Neuronal stem cell (in vitro differentiated cells): ENCODE data around the gene ZBTB1.
"Not testable (repeated sequence)": the region's sequence is repeated elsewhere in the genome, so short reads cannot be mapped to it uniquely, and the experiment has no call there.

Source experiments
- DNase-seq: peaks from one replicate; pipeline ENCODE4 v3.0.0-alpha.2; 2013; ENCODE audit warnings: low spot score
- H2AFZ ChIP-seq: one replicate; pipeline ENCODE4 v1.6.1; 2013; ENCODE audit warnings: mild to moderate bottlenecking, low read length, inconsistent platforms
- H2AK5ac ChIP-seq: 2 replicates; pipeline ENCODE4 v1.6.1; 2013; ENCODE audit warnings: low read depth, mild to moderate bottlenecking, inconsistent platforms, low read length, moderate library complexity, mixed read lengths
- H2BK120ac ChIP-seq: 2 replicates; pipeline ENCODE4 v1.6.1; 2013; ENCODE audit warnings: low read depth, mild to moderate bottlenecking, inconsistent platforms, low read length, moderate library complexity, mixed read lengths
- H2BK12ac ChIP-seq: one replicate; pipeline ENCODE4 v1.6.1; 2013; ENCODE audit warnings: low read length, inconsistent platforms
- H2BK15ac ChIP-seq: 2 replicates; pipeline ENCODE4 v1.6.1; 2013; ENCODE audit warnings: mild to moderate bottlenecking, low read length, inconsistent platforms, mixed read lengths
- H2BK5ac ChIP-seq: one replicate; pipeline ENCODE4 v1.6.1; 2013; ENCODE audit warnings: inconsistent platforms, mild to moderate bottlenecking, low read length, moderate library complexity
- H3K14ac ChIP-seq: one replicate; pipeline ENCODE4 v1.6.1; 2013; ENCODE audit warnings: low read length, inconsistent platforms
- H3K18ac ChIP-seq: 2 replicates; pipeline ENCODE4 v1.6.1; 2013; ENCODE audit warnings: low read length, inconsistent platforms
- H3K23ac ChIP-seq: 2 replicates; pipeline ENCODE4 v1.6.1; 2013; ENCODE audit warnings: low read depth, mild to moderate bottlenecking, mixed read lengths, low read length, inconsistent platforms; ENCODE audit not compliant: poor library complexity
- H3K27ac ChIP-seq: replicated peaks from 3 replicates; pipeline ENCODE4 v1.5.1; 2013; ENCODE audit warnings: low read length, inconsistent platforms
- H3K27me3 ChIP-seq, 3 experiments: 2 replicates each; pipeline ENCODE4 v1.6.1; 2013; ENCODE audit warnings: low read length in 3 of 3, mild to moderate bottlenecking in 2 of 3, inconsistent platforms in 1 of 3, low read depth in 1 of 3, mixed read lengths in 1 of 3, moderate library complexity in 1 of 3; ENCODE audit not compliant: control insufficient read depth in 3 of 3, insufficient read depth in 3 of 3
- H3K36me3 ChIP-seq, 2 donors: replicated peaks in 1 of 2; 2 replicates each; pipeline ENCODE4 v1.6.1; 2013; ENCODE audit warnings: low read length in 2 of 2; ENCODE audit not compliant: control insufficient read depth in 2 of 2, insufficient read depth in 2 of 2
- H3K4ac ChIP-seq: 2 replicates; pipeline ENCODE4 v1.6.1; 2013; ENCODE audit warnings: inconsistent platforms, mild to moderate bottlenecking, low read length, moderate library complexity
- H3K4me1 ChIP-seq, 2 donors: 1 replicate in 1 of 2; 2 replicates in 1 of 2; pipeline ENCODE4 v1.6.1; 2013; ENCODE audit warnings: low read length in 2 of 2, low read depth in 1 of 2; ENCODE audit not compliant: control insufficient read depth in 2 of 2, insufficient read depth in 1 of 2
- H3K4me2 ChIP-seq: one replicate; pipeline ENCODE4 v1.6.1; 2013; ENCODE audit warnings: mild to moderate bottlenecking, low read length, inconsistent platforms; ENCODE audit not compliant: insufficient read depth, poor library complexity, severe bottlenecking
- H3K4me3 ChIP-seq, 2 donors: 2 replicates each; pipeline ENCODE4 v1.5.1; 2013; ENCODE audit warnings: low read length in 2 of 2, mild to moderate bottlenecking in 2 of 2, inconsistent platforms in 1 of 2, moderate library complexity in 1 of 2
- H3K79me1 ChIP-seq: one replicate; pipeline ENCODE4 v1.6.1; 2013; ENCODE audit warnings: low read depth, mild to moderate bottlenecking, inconsistent platforms, low read length, moderate library complexity
- H3K9ac ChIP-seq: one replicate; pipeline ENCODE4 v1.6.1; 2013; ENCODE audit warnings: mild to moderate bottlenecking, low read depth, low read length, inconsistent platforms; ENCODE audit not compliant: poor library complexity
- H3K9me3 ChIP-seq, 2 donors: replicated peaks in 1 of 2; 2 replicates each; pipeline versions ENCODE3 to v1.6.1; 2013; ENCODE audit warnings: low read length in 2 of 2, mild to moderate bottlenecking in 2 of 2, inconsistent platforms in 1 of 2, low read depth in 1 of 2, mixed read lengths in 1 of 2, moderate library complexity in 1 of 2; ENCODE audit not compliant: control insufficient read depth in 2 of 2, insufficient read depth in 1 of 2
- H4K8ac ChIP-seq: one replicate; pipeline ENCODE4 v1.6.1; 2013; ENCODE audit warnings: low read depth, mild to moderate bottlenecking, inconsistent platforms, low read length, moderate library complexity
- H4K91ac ChIP-seq: one replicate; pipeline ENCODE4 v1.6.1; 2013; ENCODE audit warnings: low read length, low read depth, mild to moderate bottlenecking, inconsistent platforms; ENCODE audit not compliant: poor library complexity
- WGBS, 2 donors: extraction: QIAGEN DNeasy Blood & Tissue Kit; methylation state at CpG; one replicate each; pipeline ENCODE4 v1.1.7; 2013; ENCODE audit warnings: missing lambda C conversion rate in 2 of 2, mixed read lengths in 1 of 2; ENCODE audit not compliant: insufficient read length in 2 of 2, insufficient replicate concordance in 1 of 2; ENCODE audit errors: extremely low coverage in 2 of 2; 5-methylcytosine and 5-hydroxymethylcytosine counted together

Gene ZBTB1

DNA sequence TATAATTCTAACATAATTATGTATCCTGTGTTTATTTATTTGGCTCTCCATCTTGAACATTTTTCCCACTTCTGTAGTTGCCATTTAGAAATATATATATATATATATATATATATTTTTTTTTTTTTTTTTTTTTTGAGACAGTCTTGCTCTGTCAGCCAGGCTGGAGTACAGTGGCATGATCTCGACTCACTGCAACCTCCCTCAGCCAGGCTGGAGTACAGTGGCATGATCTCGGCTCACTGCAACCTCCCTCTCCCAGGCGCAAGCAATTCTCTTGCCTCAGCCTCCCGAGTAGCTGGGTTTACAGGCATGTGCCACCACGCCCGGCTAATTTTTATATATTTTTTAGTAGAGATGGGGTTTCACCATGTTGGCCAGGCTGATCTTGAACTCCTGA is 13.1 kb downstream of the ZBTB1 start:
- not testable (repeated sequence) for H3K4ac ChIP-seq, H4K8ac ChIP-seq, H4K91ac ChIP-seq, H3K4me3 ChIP-seq, H3K23ac ChIP-seq, H3K79me1 ChIP-seq, H2BK120ac ChIP-seq, H3K27me3 ChIP-seq, H3K9me3 ChIP-seq, H3K9ac ChIP-seq, H2AK5ac ChIP-seq, H2BK15ac ChIP-seq, H3K4me2 ChIP-seq, H3K14ac ChIP-seq, H2BK5ac ChIP-seq, H3K27ac ChIP-seq, DNase-seq, H3K18ac ChIP-seq, H3K4me1 ChIP-seq, H2BK12ac ChIP-seq, H2AFZ ChIP-seq
- peaks cover 3 to 34% of the 10 kb centered on the region in 2 donors for H3K36me3 ChIP-seq
- no CpG with 5 or more reads among the region's 6 CpGs for WGBS, 2 donors

DNA sequence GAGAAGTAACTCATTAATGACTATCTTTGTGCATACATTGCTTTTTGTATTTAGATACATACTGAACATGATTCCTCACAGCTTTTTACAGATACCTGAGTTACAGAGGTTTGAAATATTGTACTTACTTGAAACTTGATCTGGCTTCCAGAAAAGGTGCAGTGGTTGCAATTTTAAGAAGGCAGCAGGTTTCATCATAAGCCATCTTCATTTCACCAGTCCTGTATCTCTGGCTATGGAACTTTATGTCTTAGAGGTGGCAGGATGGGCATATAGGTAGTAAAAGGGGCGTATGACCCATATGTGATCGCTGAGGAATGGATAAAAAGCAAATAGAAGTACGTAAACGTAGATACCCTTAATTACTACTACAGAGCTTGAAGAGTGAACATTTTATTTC is 13.7 kb downstream of the ZBTB1 start:
- Histone ChIP-seq H3K79me1 (no peaks in the 10 kb centered on the region), H3K4me3 (no peak overlapping the region), H3K27ac (no peak overlapping the region), H4K91ac (no peak overlapping the region), H3K14ac (no peak overlapping the region), H3K27me3 (no peaks in the 10 kb centered on the region), H2AK5ac (no peak overlapping the region), H3K23ac (no peak overlapping the region), H2BK5ac (no peak overlapping the region), H3K9ac (no peak overlapping the region), H3K36me3 (peaks cover 4 to 36% of the 10 kb centered on the region in 2 donors), H3K4me1 (no peaks in the 10 kb centered on the region), H3K9me3 (no peaks in the 10 kb centered on the region), H2BK12ac (no peak overlapping the region), H2AFZ (no peak overlapping the region), H2BK15ac (no peak overlapping the region), H3K18ac (no peak overlapping the region), H3K4me2 (no peak overlapping the region), H3K4ac (no peak overlapping the region), H4K8ac (no peak overlapping the region), H2BK120ac (no peak overlapping the region)
- WGBS, 2 donors = no CpG with 5 or more reads among the region's 4 CpGs
- no peak for DNase-seq

DNA sequence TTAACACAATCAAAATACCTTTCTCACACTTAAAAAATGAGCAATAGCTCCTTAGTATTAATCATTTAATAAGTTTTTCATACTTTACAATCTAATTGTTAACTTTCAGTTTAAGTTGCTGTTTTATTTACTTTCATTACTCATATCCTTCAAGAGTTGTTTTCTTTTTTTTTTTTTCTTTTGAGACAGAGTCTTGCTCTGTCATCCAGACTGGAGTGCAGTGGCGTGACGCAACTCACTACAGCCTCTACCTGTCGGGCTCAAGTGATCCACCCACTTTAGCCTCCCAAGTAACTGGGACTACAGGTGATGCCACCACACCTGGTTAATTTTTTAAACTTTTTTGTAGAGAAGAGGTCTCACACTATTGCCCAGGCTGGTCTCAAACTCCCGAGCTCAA is 16.1 kb downstream of the ZBTB1 start:
- H3K79me1 ChIP-seq = no peaks in the 10 kb centered on the region
- no peak overlapping the region for H3K27ac ChIP-seq
- H2BK15ac ChIP-seq = no peak overlapping the region
- H3K4me1 ChIP-seq = no peaks in the 10 kb centered on the region
- H2BK12ac ChIP-seq = no peak overlapping the region
- no CpG with 5 or more reads among the region's 4 CpGs for WGBS, 2 donors
- no peak overlapping the region for H3K4me2 ChIP-seq
- no peak overlapping the region for H2AK5ac ChIP-seq
- H2AFZ ChIP-seq = no peak overlapping the region
- no peak overlapping the region for H2BK5ac ChIP-seq
- no peak overlapping the region for H3K23ac ChIP-seq
- no peaks in the 10 kb centered on the region for H3K27me3 ChIP-seq
- H2BK120ac ChIP-seq = no peak overlapping the region
- H3K9me3 ChIP-seq = no peaks in the 10 kb centered on the region
- H3K18ac ChIP-seq = no peak overlapping the region
- peaks cover 4 to 56% of the 10 kb centered on the region in 2 donors for H3K36me3 ChIP-seq
- no peak overlapping the region for H3K14ac ChIP-seq
- H3K4me3 ChIP-seq = no peak overlapping the region
- no peak for DNase-seq
- H4K91ac ChIP-seq = no peak overlapping the region
- H4K8ac ChIP-seq = no peak overlapping the region
- no peak overlapping the region for H3K9ac ChIP-seq
- H3K4ac ChIP-seq = no peak overlapping the region

DNA sequence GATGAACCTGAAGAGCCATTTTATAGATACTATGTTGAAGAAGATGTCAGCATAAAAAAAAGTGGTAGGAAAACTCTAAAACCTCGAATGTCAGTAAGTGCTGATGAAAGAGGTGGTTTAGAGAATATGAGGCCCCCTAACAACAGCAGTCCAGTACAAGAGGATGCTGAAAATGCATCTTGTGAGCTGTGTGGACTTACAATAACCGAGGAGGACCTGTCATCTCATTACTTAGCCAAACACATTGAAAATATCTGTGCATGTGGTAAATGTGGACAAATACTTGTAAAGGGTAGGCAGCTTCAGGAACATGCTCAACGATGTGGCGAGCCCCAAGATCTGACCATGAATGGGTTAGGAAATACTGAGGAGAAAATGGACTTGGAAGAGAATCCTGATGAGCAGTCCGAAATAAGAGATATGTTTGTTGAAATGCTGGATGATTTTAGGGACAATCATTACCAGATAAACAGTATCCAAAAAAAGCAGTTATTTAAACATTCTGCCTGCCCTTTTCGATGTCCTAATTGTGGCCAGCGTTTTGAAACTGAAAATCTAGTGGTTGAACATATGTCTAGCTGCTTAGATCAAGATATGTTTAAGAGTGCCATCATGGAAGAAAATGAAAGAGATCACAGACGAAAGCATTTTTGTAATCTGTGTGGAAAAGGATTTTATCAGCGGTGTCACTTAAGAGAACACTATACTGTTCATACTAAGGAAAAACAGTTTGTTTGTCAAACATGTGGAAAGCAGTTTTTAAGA is 18.2 kb downstream of the ZBTB1 start:
- Histone ChIP-seq H3K9ac (no peak overlapping the region), H2AK5ac (no peak overlapping the region), H3K14ac (no peak overlapping the region), H2AFZ (no peak overlapping the region), H2BK5ac (no peak overlapping the region), H3K4me2 (no peak overlapping the region), H2BK15ac (no peak overlapping the region), H3K79me1 (no peaks in the 10 kb centered on the region), H3K27me3 (no peaks in the 10 kb centered on the region), H3K4me1 (no peaks in the 10 kb centered on the region), H3K4ac (no peak overlapping the region), H3K23ac (no peak overlapping the region), H3K9me3 (no peaks in the 10 kb centered on the region), H2BK120ac (no peak overlapping the region), H2BK12ac (no peak overlapping the region), H3K4me3 (no peak overlapping the region), H4K8ac (no peak overlapping the region), H3K18ac (no peak overlapping the region), H3K36me3 (peaks cover 4 to 60% of the 10 kb centered on the region in 2 donors), H3K27ac (no peak overlapping the region), H4K91ac (no peak overlapping the region)
- WGBS, 2 donors = no CpG with 5 or more reads among the region's 9 CpGs
- DNase-seq = no peak
